ENCODE data around the gene UGT1A4. TPM values are rescaled to one million over a fixed set of nuclear protein-coding genes. Genes with fewer than 3 reads are reported as not detected.

The UGT1A4 gene
- total and polyA plus RNA-seq, 9 of the 15 experiments (the other 6 are each of a cell fraction or from before 2014, with no cell fraction given) = not detected

- TF ChIP-seq ELK3 (CRISPR knock-in tag; IDR thresholded peaks at IDR 0.05) (no peak), GTF2B (IDR thresholded peaks at IDR 0.05; ENCODE audit: extremely low read depth, insufficient read length) (no peak)
Measured at GRCh38 chr2:233821709-233822100, 103.2 kb downstream of the UGT1A4 start (continued).

GRCh38 chr2:233822101-233822771, 103.7 kb downstream of the UGT1A4 start:
- POLR2A ChIA-PET = interaction anchor here (1.5 kb wide), 1 partner anchor 10 kb away, joined by 6 read pairs; no protein-coding TSS in a partner anchor
- no peak for TF ChIP-seq C11orf30 (IDR thresholded peaks at IDR 0.05; ENCODE audit: low read depth)
- no peak for TF ChIP-seq DDX20 (tag; IDR thresholded peaks at IDR 0.05; ENCODE audit: low read depth)
- TF ChIP-seq ZNF175 (CRISPR knock-in tag; IDR thresholded peaks at IDR 0.05; ENCODE audit: low read depth) = no peak
- TF ChIP-seq GMEB1 (CRISPR knock-in tag; IDR thresholded peaks at IDR 0.05) = no peak
- TF ChIP-seq SMAD3 (CRISPR knock-in tag; conservative IDR thresholded peaks at IDR 0.05) = no peak
- TF ChIP-seq NCOR1 (IDR thresholded peaks at IDR 0.05) = no peak
- TF ChIP-seq CXXC5 (CRISPR knock-in tag; IDR thresholded peaks at IDR 0.05) = no peak
- TF ChIP-seq ZNF280A (IDR thresholded peaks at IDR 0.05; ENCODE audit: low read depth, partially characterized antibody) = no peak
- TF ChIP-seq ZNF77 (CRISPR knock-in tag; IDR thresholded peaks at IDR 0.05) = no peak
- no peak for TF ChIP-seq ZNF644 (tag; IDR thresholded peaks at IDR 0.05; ENCODE audit: low read depth)
- TF ChIP-seq SOX6 (IDR thresholded peaks at IDR 0.05) = no peak
- DNase-seq (ENCODE audit: extremely low read depth in 1 of 4, low spot score in 3 of 4) (no peak), FAIRE-seq (no peak), ATAC-seq (no peak)
- Histone ChIP-seq H3K27me3 (ENCODE audit: control insufficient read depth in 2 of 2, insufficient read depth in 2 of 2, low read length in 2 of 2) (peaks cover 2 to 58% of the 10 kb centered on the region in 2 experiments; a peak in 3 of 5 replicates), H3K36me3 (ENCODE audit: control insufficient read depth, insufficient read depth, low read length) (no peaks in the 10 kb centered on the region), H3K9me1 (ENCODE audit: control insufficient read depth, insufficient read depth, low read length) (no peaks in the 10 kb centered on the region), H3K4me1 (replicated peaks in 1 of 2; ENCODE audit: control insufficient read depth in 2 of 2, insufficient read depth in 2 of 2, low read length in 2 of 2) (no peaks in the 10 kb centered on the region; a peak in 1 of 5 replicates), H3K79me2 (ENCODE audit: control insufficient read depth, insufficient read depth, low read length) (no peaks in the 10 kb centered on the region), H2AFZ (ENCODE audit: low read depth, low read length) (no peak overlapping the region), H3K4me2 (ENCODE audit: insufficient read depth, low read length) (no peak overlapping the region), H3K4me3 (no peak overlapping the region), H4K20me1 (replicated peaks; ENCODE audit: control insufficient read depth, insufficient read depth, low read length) (no peaks in the 10 kb centered on the region; the same call in 1 of the 2 replicates), H3K27ac (ENCODE audit: extremely low read depth, low read depth, low read length) (no peak overlapping the region), H3K9ac (ENCODE audit: insufficient read depth in 1 of 2, low read depth in 2 of 2, low read length in 2 of 2) (no peak overlapping the region), H3K9me3 (replicated peaks; ENCODE audit: control insufficient read depth, insufficient read depth, low read depth, low read length) (no peaks in the 10 kb centered on the region)
- BruUV-seq (replicated peaks) = no TSS peak
- WGBS (ENCODE audit: insufficient coverage, low coverage, missing lambda C conversion rate) = 0% methylated on average over 9 of the region's 21 CpGs
- CTCF ChIA-PET (ENCODE audit: low intra/inter-chr PET ratio) = no interaction called here
- intact Hi-C loops (cut with micrococcal nuclease) = no loop called here
- in situ Hi-C loops (cut with MboI) = no loop called here

Measured in K562 (cell line).